Amniotic stem cell (primary cell): Measurements from ENCODE around the gene SYNE4.
"Not testable (repeated sequence)": the region's sequence is repeated elsewhere in the genome, so short reads cannot be mapped to it uniquely, and the experiment has no call there.

Experiments
- DNase-seq: peaks from one replicate; lab custom pipeline; 2025; lab: John Stamatoyannopoulos, UW

Gene SYNE4

GRCh38 chr19:35990771-35991730 is 17.6 kb downstream of the SYNE4 start:
- no peak for DNase-seq

GRCh38 chr19:35990156-35990555 is 18.5 kb downstream of the SYNE4 start:
- DNase-seq: no peak

GRCh38 chr19:35988824-35989223 is 19.8 kb downstream of the SYNE4 start:
- DNase-seq: no peak

GRCh38 chr19:35987571-35987896 is 21.1 kb downstream of the SYNE4 start:
- DNase-seq: no peak

- no peak for DNase-seq
Observed at GRCh38 chr19:35986664-35987570, 21.7 kb downstream of the SYNE4 start.

GRCh38 chr19:35986111-35986510 is 22.5 kb downstream of the SYNE4 start:
- no peak for DNase-seq

GRCh38 chr19:35983177-35983576 is 25.4 kb downstream of the SYNE4 start:
- no peak for DNase-seq

GRCh38 chr19:35980997-35981396 is 27.6 kb downstream of the SYNE4 start:
- DNase-seq: not testable (repeated sequence)

- no peak for DNase-seq
Observed at GRCh38 chr19:35978832-35979365, 29.7 kb downstream of the SYNE4 start.

- no peak for DNase-seq
Observed at GRCh38 chr19:35978271-35978670, 30.3 kb downstream of the SYNE4 start.

GRCh38 chr19:35977446-35978222 is 31.0 kb downstream of the SYNE4 start:
- DNase-seq: no peak

- no peak for DNase-seq
Observed at GRCh38 chr19:35975608-35976214, 32.9 kb downstream of the SYNE4 start.

GRCh38 chr19:35973487-35973886 is 35.1 kb downstream of the SYNE4 start:
- no peak for DNase-seq

GRCh38 chr19:35966771-35967170 is 41.8 kb downstream of the SYNE4 start:
- DNase-seq: no peak

- DNase-seq: no peak
Observed at GRCh38 chr19:35963514-35963913, 45.1 kb downstream of the SYNE4 start.

- DNase-seq: no peak
Observed at GRCh38 chr19:35960432-35960972, 48.1 kb downstream of the SYNE4 start.

GRCh38 chr19:35959968-35960320 is 48.7 kb downstream of the SYNE4 start:
- DNase-seq: no peak

GRCh38 chr19:35959040-35959967 is 49.3 kb downstream of the SYNE4 start:
- no peak for DNase-seq

GRCh38 chr19:35958660-35959039 is 50.0 kb downstream of the SYNE4 start:
- DNase-seq: no peak

GRCh38 chr19:35957411-35957810 is 51.2 kb downstream of the SYNE4 start:
- not testable (repeated sequence) for DNase-seq
